GM19238 (cell line): ENCODE data around the gene APOO.
"Not testable (repeated sequence)": the region's sequence is repeated elsewhere in the genome, so short reads cannot be mapped to it uniquely, and the experiment has no call there.

Experiments used
- DNase-seq: peaks from one replicate; pipeline ENCODE4 v3.0.0; 2011; ENCODE audit warnings: low spot score; ENCODE audit not compliant: insufficient read length

Gene APOO

DNA sequence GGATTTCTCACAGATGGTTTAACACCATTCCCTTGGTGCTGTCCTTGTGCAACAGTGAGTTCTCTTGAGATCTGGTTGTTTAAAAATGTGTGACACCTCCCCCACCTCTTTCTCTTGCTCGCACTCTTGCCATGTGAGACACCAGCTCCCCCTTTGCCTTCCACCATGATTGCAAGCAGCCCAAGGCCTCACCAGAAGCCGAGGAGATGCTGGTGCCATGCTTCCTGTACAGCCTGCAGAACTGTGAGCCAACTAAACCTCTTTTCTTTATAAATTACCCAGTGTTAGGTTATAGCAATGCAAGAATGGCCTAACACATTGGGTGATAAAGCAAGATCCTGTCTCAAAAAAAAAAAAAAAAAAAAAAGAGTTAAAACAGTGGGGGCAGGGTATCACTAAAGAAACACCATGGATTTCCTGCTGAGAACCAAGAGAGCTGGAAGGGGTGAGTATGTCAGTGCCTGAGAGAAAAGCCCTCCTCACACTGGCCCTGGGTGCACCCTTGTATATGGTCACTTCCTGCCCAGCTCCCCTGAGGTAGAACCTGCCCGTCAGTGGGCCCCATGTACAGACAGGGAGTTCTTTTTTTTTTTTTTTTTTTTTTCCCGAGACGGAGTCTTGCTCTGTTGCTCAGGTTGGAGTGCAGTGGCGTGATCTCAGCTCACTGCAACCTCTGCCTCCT lies 46.4 kb downstream of the APOO start:
- no peak for DNase-seq

DNA sequence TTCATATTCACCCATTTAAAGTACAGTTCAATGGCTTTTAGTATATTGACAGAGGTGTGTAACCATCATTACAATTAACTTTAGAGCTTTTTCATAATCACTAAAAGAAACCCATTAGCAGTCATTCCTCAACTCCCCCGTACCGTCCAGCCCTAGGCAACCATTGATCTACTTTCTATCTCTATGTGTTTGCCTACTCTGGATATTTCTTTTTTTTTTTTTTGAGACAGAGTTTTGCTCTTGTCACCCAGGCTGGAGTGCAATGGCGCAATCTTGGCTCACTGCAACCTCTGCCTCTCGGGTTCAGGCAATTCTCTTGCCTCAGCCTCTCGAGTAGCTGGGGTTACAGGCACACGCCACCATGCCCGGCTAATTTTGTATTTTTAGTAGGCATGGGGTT lies 48.5 kb downstream of the APOO start:
- not testable (repeated sequence) for DNase-seq

DNA sequence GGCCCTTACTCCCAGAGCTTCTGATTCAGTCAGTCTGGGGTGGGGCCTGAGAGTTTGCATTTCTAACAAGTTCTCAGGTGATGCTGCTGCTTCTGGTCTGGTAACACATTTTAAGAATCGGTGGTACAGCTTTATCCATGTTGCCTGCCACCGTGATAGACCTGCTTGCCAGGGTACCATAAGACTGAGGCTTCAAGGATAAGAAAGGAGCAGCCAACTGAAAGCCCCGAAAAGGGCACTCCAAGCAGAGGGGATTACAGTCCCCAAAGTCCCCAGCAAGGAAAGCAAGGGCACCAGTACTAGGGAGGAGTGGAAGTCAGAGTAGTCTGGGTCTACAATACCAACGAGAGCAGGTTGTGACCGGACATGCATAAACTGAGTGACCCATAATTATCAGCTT lies 49.8 kb downstream of the APOO start:
- no peak for DNase-seq

DNA sequence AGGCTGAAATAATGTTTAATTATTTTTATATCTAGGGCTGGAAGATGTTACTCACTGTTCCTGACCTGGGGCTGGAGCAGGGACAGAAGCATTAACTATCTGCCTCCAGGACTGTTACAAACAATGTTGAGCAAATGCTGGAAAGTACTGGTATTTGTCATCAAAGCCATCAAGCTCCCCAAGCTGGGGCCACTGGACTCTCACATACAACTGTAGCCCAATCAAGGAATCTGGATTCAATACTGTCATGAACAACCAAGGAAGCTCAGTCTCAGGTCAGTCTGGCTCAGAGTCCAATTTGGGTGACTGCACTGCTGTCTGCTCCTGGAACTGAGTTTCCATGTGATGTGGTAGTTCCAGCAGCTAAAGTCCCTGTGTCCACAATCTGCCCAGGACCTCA lies 50.4 kb downstream of the APOO start:
- DNase-seq: no peak

DNA sequence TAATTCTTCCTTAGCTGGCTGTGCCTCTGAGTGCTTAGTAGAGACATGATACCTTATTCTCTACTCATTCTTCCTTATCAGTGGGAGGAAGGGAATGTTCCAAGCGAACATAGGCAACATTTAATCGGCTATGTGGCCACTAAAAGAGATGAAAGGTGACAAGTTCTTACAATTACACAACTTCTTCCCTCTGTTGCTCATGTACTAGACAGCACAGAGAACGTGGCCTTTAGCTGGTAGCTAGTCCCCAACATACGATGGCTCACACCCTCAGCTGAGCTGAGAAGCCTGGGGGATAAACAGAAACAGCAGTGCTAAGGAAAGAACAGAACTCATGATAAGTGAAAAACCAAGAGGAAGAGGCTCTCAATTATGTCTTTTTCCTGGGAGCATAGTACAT lies 52.2 kb downstream of the APOO start:
- no peak for DNase-seq

DNA sequence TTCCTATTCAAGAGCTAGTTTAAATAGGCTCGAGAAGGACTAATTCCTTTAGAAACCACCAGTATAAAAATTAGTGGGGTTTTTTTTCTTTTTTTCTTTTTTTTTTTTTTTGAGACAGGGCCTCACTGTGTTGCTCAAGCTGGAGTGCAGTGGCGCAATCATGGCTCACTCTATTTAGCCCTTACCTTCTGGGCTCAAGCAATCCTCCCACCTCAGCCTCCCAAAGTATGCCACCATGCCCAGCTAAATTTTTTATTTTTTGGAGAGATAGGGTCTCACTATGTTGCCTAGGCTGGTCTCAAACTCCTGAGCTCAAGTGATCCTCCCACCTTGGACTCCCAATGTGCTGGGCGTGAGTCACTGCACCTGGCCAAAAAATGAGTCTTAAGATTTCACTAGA lies 52.8 kb downstream of the APOO start:
- no peak for DNase-seq

DNA sequence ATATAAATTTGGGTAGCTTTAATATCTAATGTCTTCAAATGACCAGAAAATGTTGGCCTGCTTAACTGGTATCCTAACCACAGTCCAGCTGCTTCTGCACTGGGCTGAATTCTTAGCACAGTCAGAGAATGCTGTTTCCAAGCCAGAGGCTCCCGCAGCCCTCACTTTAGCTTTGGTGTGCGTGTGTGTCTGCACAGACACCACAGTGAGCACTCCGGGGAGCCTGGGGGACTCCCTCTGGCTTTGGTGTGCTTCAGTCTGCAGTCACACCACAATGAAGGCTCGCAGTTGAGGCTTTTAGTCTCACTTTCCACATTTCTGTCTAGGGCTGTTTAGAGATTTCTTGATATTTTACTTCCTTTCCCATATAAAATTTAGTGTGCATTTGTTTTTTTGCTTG lies 53.6 kb downstream of the APOO start:
- no peak for DNase-seq

DNA sequence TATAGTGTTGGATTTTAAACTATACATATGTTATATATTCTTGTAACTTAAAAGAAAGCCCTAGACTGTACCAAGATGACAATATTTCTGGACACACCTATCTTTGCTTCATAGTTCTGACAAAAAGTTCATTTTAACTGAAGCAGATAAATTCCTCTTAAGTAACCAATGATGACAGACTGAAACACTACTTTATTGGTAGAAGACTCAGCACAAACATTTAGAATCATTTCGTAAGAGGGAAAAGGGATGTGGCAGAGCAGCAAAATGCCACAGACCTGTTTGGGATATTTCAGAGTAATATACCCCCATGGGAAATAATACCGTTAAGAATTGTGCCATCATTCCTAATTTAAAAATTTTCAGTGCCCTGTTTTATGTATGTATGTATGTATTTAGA lies 56.2 kb downstream of the APOO start:
- DNase-seq: no peak

DNA sequence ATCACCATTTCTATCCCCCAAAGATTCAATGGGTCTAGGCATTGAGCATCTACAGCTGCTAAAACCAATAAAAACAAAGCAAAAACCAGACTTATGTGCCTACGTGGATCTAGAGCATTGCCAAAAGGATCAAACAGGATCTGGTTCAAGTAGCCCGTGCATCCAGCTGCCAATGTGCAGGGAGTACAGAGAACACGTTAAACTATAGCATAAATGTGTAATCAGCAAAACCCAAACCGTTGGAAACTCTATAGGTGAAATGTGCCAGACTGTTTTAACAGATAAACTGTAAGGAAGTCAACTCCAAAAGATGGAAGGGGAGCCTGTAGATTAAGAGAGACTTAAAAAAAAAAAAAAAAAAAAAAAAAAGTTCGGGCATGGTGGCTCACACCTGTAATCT lies 58.5 kb downstream of the APOO start:
- DNase-seq: no peak

DNA sequence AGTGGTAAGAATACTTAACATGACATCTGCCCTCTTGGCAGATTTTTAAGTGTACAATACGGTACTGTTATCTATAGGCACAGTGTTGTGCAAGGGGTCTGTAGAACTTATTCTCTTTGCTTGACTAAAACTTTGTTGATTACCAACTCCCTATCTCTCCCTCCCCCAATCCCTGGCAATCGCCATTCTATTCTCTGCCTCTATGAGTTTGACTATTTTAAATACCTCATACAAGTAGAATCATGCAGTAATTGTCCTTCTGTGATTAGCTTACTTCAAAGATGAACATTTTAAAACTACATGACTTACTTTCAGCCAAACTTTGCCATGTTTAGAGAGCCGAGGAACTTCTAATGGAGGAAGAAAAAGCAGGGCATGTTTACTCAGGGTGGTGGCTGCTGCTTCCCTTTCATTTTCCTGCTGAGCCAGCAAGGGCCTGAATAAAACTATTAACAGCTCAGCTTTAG lies 62.4 kb downstream of the APOO start:
- no peak for DNase-seq

DNA sequence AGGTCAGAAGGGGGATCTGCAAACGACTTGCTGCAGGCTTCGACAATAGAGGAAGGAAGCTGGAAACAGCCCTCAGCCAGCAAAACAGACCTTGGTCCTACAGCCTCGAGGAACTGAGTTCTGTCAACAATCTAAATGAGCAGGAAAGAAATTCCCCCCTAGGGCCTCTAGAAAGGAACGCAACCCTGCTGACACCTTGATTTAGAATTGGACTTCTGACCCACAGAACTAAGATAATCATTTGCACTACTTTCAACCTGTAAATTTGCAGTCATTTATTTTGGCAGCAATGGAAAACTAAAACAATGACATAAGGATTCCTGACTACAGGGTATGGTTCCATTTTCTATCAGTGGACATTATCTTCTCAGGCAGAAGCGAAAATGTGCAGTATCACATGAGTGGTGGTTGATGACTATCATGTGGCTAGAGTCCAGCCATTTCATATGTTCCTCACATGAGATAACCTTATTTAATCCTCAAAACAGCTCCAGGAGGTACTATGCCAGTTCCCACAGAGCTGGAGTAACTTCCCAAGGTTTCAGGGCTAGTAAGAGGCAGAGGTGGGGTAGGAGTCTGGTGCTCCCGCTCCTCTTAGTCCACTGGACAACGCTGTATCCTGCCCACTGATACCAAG lies 63.1 kb downstream of the APOO start:
- no peak for DNase-seq

DNA sequence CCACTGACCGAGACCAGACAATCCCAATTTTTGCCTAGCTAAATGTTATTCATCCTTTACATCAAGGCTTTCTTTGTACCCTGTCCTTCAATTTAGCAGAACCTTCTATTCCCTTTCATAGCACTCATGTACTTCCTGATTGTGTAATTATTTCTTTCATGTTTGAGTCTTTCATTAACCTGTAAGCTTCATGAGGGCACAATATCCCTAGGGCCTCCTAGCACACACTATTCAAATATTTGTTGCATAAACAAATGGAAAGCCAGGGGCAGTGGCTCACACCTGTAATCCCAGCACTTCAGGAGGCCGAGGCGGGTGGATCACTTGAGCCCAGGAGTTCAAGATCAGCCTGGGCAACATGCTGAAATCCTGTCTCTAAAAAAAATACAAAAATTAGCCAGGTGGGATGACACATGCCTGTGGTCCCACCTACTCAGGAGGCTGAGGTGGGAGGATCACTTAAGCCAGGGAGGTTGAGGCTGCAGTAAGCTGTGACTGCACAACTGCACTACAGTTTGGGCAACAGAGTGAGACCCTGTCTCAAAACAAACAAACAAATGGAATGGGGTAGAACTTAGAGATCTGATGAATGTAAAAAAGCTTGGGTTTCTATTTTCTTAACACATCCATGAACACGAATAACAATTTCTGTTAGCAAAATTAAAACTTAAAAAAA lies 65.8 kb downstream of the APOO start:
- DNase-seq: no peak

DNA sequence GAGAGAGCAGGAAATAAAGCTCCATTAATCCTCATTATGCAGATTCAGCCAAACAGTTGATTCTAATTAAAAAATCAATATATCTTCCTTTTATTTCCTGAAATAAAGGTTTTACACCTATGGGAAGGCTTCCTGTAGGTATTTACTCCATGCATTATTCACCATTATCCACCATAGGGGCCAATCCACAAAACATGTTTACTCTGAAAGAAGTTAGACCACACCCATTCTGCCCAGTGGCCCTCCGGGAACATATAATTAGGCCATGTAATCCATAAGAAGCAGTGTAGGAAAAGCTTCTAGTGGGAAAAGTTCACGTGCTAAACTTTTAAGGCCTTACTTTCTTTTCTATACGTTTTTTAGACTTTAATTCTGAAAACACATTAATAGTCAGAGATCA lies 67.1 kb downstream of the APOO start:
- no peak for DNase-seq

DNA sequence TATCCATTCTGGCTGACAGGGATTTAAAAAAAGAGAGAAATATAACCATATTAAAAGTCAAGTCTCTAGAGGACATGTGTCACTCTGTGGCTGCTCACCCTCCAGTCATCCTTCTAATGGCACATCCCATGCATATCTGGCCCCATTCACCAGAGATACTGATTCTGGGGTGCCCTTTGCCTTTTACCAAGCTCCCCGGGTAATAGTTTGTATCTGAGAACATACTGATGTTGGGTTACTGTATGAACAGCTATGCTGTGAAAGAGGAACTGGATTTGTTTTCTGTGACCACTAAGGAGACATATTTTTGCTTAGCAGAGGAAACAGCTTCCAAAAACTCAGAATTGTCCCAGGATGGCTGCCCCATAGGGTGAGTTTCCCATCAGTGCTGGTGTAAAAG lies 68.8 kb downstream of the APOO start:
- no peak for DNase-seq

DNA sequence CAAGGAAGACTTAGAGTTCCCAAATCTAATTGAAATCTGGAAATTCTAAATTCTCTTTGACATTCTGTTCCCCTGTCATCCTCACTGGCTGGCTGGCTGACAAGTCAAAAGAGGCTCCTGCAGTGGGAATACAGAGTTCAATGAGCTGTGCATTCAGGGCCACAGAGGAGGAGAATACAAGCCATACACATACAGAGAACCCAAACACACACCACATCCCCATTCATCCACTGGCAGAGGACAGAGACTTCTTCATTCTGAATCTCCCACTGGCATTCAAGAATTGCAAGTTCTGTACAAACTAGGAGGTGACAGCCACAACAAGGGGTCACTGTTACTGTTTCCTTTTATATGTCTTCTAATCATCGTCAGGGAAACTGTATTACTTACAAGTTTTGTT lies 75.0 kb downstream of the APOO start:
- no peak for DNase-seq

DNA sequence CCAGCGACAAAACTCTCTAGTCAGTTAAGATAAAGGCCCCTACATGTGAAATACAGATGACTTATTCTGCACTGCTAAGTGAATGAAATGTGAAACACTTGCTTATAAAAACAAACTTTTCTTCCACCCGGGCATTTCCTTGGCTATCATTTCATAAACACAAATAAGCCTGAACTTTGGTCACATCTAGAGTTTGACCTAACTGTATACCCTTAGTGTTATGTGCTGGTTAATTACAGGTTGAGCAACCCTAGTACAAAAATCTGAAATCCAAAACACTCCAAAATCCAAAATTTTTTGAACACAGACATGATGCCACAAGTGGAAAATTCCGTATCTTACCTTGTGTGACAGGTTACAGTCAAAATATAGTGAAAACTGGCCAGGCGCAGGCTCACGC lies 78.9 kb downstream of the APOO start:
- no peak for DNase-seq

DNA sequence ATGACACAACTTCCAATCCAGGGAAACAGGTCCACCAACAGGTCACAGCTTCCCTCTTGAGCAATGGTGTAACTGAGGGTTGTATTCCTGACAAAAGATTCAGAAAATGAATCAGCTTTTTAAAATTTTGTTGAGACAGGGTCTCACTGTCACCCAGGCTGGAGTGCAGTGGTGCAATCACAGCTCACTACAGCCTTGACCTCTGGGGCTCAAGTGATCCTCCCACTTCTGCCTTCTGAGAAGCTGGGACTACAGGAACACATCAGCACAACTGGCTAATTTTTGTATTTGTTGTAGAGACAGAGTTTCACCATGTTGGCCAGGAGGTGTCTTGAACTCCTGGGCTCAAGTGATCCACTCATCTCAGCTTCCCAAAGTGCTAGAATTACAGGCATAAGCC lies 81.1 kb downstream of the APOO start:
- no peak for DNase-seq

DNA sequence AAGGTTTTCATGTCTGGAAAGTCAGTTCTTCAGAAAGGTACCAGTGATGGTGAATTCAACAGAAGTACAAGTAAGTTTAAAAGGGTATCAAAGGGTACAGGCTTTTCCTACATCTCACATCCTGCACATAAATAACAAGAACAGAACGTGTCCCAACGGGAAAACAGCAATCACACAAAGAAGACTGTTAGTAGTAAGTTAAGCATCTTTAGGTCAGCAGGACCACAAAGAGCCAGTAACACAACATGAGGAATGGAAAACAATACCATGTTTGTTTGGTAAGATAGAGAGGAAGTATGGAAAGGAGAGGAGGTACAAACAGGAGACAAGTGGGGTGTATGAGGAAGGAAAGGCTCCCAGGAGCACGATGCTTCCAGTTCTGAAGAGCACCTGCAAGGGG lies 81.5 kb downstream of the APOO start:
- no peak for DNase-seq

DNA sequence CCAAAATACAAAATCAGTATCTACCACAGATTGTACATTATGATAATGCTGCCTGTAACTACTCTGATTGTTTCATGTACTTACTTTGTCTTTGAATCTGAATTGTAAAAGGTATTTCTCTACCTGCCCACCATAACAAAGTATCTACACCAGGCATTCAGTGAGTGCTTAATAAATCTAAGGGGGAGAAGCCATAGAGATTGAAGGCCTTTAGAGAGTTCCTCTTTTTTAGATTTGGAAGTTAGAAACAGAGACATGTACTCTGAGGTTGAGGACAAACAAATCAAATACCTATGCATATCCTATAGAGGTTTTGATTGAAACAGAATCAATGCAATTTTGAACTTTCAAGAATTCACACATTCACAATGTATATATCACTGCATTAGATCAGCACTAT lies 82.1 kb downstream of the APOO start:
- no peak for DNase-seq

DNA sequence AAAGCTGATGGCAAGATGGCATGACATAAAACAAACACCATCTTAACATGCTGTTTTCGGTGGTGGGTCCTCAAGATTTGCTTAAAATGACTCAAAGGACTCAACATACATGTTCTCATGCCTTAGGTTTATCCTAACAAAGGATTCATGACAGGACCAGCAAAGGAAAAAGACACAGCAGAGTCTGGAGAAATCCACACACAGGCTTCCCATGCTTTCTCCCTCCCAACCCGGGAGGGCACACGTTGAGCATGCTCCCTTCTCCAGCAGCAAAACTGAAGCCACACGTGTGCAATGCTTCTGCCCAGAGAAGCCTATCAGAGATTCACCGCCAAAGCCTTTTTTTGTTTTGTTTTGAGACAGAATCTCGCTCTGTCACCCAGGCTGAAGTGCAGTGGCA lies 84.9 kb downstream of the APOO start:
- DNase-seq: no peak

DNA sequence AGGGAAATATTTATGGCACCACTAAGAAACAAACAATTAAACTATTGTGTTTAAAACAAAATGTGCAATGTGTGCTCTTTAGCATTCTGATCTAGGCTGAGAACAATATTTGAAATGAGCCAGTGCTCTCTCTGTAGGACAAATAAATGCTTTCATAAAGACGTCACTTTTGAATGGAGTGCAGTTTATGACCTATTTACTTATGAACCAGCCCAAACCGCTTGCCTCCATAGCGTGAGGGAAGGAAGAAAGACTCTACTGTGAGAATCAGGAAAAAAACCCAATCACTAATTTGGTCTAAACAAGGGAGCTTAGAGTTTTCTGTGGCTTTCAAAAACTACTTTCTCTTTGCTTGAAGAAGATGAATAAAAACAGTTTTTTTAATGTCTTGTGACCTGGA lies 85.3 kb downstream of the APOO start:
- no peak for DNase-seq

DNA sequence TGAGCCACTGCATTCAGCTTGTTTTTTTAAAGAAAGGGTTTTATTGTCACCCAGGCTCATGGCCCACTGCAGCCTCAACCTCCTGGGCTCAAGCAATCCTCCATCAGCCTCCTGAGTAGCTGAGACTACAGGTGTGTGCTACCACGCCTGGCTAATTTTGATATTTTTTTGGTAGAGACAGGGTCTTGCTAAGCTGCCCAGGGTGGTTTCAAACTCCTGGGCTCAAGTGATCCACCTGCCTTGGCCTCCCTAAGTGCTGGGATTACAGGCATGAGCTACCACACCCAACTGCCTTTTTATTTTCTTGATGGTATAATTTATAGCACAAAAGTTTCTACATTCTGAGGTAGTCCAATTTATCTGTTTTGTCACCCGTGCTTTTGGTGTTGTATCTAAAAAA lies 85.9 kb downstream of the APOO start:
- no peak for DNase-seq

DNA sequence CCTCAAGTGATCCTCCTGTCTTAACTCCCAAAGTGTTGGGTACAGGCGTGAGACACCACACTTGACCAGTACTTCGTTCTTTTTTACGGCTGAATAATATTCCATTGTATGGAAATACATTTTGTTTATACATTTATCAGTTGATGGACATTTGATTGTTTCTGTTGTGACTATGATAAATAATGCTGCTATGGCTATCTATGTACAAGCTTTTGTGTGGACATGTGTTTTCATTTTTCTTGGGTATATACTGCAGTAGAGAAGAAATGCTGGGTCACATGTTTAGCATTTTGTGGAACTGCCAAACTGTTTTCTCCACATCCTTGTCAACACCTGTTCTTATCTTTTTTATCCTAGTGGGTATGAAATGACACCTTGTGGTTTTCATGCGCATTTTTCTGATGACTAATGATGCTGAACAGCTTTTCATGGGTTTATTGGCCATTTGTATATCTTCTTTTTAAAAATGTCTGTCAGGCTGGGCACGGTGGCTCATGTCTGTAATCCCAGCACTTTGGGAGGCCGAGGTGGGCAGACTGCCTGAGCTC lies 87.4 kb downstream of the APOO start:
- DNase-seq: no peak
